ENCODE measurements around the gene PTPN23. TPM values are rescaled to one million over a fixed set of nuclear protein-coding genes. Genes with fewer than 3 reads are reported as not detected.

The PTPN23 gene
- total RNA-seq, 1 experiment from 2014 or later, result 7.4 TPM

- no peak overlapping the region for H3K27ac ChIP-seq
- H3K36me3 ChIP-seq, result peaks cover 22% of the 10 kb centered on the region
- no peaks in the 10 kb centered on the region for H3K9me3 ChIP-seq (replicated peaks)
- no peaks in the 10 kb centered on the region for H3K27me3 ChIP-seq
- H3K4me3 ChIP-seq, result no peak overlapping the region
- no peak for DNase-seq
- no peaks in the 10 kb centered on the region for H3K4me1 ChIP-seq
These were observed 25.9 kb downstream of the PTPN23 start for GRCh38 chr3:47406762-47407149.

GRCh38 chr3:47407237-47407636 lies 26.4 kb downstream of the PTPN23 start:
- no peak overlapping the region for H3K27ac ChIP-seq
- H3K27me3 ChIP-seq, result no peaks in the 10 kb centered on the region
- peaks cover 25% of the 10 kb centered on the region for H3K36me3 ChIP-seq
- DNase-seq, result no peak
- no peaks in the 10 kb centered on the region for H3K4me1 ChIP-seq
- no peak overlapping the region for H3K4me3 ChIP-seq
- no peaks in the 10 kb centered on the region for H3K9me3 ChIP-seq (replicated peaks)

GRCh38 chr3:47407896-47408838 lies 27.3 kb downstream of the PTPN23 start:
- Histone ChIP-seq H3K4me1 (no peaks in the 10 kb centered on the region), H3K27me3 (no peaks in the 10 kb centered on the region), H3K36me3 (peaks cover 26% of the 10 kb centered on the region), H3K4me3 (no peak overlapping the region), H3K27ac (no peak overlapping the region), H3K9me3 (replicated peaks) (no peaks in the 10 kb centered on the region)
- no peak for DNase-seq

GRCh38 chr3:47408839-47409229 lies 28.0 kb downstream of the PTPN23 start:
- Histone ChIP-seq H3K27ac (no peak overlapping the region), H3K9me3 (replicated peaks) (no peaks in the 10 kb centered on the region), H3K36me3 (peaks cover 32% of the 10 kb centered on the region), H3K4me1 (no peaks in the 10 kb centered on the region), H3K4me3 (no peak overlapping the region), H3K27me3 (no peaks in the 10 kb centered on the region)
- DNase-seq, result no peak

DNA sequence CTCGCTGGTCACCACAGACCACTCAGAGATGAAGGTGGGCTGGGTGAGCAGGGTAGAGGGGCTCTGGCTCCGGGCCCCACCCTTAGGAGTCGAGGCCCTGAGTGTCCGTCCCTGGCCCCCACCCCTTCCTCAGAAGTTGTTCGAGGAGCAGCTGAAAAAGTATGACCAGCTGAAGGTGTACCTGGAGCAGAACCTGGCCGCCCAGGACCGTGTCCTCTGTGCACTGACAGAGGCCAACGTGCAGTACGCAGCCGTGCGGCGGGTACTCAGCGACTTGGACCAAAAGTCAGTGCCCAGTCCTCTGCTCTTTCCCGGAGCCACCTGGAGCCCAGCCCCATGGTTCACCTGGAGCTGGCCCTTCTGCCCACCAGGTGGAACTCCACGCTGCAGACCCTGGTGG lies 28.5 kb downstream of the PTPN23 start:
- Histone ChIP-seq H3K36me3 (peaks cover 36% of the 10 kb centered on the region), H3K27ac (no peak overlapping the region), H3K9me3 (replicated peaks) (no peaks in the 10 kb centered on the region), H3K27me3 (no peaks in the 10 kb centered on the region), H3K4me1 (peaks cover 4% of the 10 kb centered on the region), H3K4me3 (no peak overlapping the region)
- DNase-seq, result no peak

GRCh38 chr3:47409688-47410416 lies 29.0 kb downstream of the PTPN23 start:
- H3K27me3 ChIP-seq, result no peaks in the 10 kb centered on the region
- DNase-seq, result no peak
- no peaks in the 10 kb centered on the region for H3K9me3 ChIP-seq (replicated peaks)
- peaks cover 9% of the 10 kb centered on the region for H3K4me1 ChIP-seq
- H3K36me3 ChIP-seq, result peaks cover 36% of the 10 kb centered on the region
- no peak overlapping the region for H3K4me3 ChIP-seq
- no peak overlapping the region for H3K27ac ChIP-seq

DNA sequence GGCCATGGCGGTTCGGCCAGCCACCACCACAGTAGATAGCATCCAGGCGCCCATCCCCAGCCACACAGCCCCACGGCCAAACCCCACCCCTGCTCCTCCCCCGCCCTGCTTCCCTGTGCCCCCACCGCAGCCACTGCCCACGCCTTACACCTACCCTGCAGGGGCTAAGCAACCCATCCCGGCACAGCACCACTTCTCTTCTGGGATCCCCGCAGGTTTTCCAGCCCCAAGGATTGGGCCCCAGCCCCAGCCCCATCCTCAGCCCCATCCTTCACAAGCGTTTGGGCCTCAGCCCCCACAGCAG lies 29.5 kb downstream of the PTPN23 start:
- Histone ChIP-seq H3K4me3 (no peak overlapping the region), H3K27me3 (no peaks in the 10 kb centered on the region), H3K4me1 (peaks cover 12% of the 10 kb centered on the region), H3K9me3 (replicated peaks) (no peaks in the 10 kb centered on the region), H3K27ac (no peak overlapping the region), H3K36me3 (peaks cover 38% of the 10 kb centered on the region)
- DNase-seq, result no peak

DNA sequence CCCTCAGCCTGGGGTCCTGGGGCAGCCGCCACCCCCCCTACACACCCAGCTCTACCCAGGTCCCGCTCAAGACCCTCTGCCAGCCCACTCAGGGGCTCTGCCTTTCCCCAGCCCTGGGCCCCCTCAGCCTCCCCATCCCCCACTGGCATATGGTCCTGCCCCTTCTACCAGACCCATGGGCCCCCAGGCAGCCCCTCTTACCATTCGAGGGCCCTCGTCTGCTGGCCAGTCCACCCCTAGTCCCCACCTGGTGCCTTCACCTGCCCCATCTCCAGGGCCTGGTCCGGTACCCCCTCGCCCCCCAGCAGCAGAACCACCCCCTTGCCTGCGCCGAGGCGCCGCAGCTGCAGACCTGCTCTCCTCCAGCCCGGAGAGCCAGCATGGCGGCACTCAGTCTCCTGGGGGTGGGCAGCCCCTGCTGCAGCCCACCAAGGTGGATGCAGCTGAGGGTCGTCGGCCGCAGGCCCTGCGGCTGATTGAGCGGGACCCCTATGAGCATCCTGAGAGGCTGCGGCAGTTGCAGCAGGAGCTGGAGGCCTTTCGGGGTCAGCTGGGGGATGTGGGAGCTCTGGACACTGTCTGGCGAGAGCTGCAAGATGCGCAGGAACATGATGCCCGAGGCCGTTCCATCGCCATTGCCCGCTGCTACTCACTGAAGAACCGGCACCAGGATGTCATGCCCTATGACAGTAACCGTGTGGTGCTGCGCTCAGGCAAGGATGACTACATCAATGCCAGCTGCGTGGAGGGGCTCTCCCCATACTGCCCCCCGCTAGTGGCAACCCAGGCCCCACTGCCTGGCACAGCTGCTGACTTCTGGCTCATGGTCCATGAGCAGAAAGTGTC lies 30.2 kb downstream of the PTPN23 start:
- H3K27ac ChIP-seq, result no peak overlapping the region
- H3K4me1 ChIP-seq, result peaks cover 12% of the 10 kb centered on the region
- no peaks in the 10 kb centered on the region for H3K9me3 ChIP-seq (replicated peaks)
- no peaks in the 10 kb centered on the region for H3K27me3 ChIP-seq
- H3K36me3 ChIP-seq, result peaks cover 45% of the 10 kb centered on the region
- no peak overlapping the region for H3K4me3 ChIP-seq
- no peak for DNase-seq

DNA sequence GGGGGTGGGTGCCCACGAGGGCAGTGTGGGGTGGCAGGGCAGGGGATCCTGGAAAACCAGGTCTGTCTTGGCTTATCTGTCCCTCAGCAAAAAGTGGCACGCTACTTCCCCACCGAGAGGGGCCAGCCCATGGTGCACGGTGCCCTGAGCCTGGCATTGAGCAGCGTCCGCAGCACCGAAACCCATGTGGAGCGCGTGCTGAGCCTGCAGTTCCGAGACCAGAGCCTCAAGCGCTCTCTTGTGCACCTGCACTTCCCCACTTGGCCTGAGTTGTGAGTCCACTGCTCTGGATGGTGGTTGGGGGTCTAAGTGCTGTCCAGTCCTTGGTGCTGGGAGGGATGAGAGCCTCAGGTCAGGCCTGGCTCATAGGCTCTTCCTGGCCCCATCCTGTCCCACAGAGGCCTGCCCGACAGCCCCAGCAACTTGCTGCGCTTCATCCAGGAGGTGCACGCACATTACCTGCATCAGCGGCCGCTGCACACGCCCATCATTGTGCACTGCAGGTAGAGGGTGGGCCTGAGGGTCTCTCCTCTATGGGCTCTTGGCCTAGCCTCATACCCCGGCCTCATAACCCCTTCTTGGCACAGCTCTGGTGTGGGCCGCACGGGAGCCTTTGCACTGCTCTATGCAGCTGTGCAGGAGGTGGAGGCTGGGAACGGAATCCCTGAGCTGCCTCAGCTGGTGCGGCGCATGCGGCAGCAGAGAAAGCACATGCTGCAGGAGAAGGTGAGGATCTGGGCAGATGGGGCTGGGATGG lies 31.1 kb downstream of the PTPN23 start:
- no peak for DNase-seq
- peaks cover 48% of the 10 kb centered on the region for H3K36me3 ChIP-seq

GRCh38 chr3:47412453-47412756 lies 31.6 kb downstream of the PTPN23 start:
- H3K36me3 ChIP-seq, result peaks cover 51% of the 10 kb centered on the region

More for the DNA sequence above, 31.1 kb downstream of the PTPN23 start:
- H3K4me3 ChIP-seq, result no peak overlapping the region
- H3K9me3 ChIP-seq (replicated peaks), result no peaks in the 10 kb centered on the region
- H3K27me3 ChIP-seq, result no peaks in the 10 kb centered on the region
- H3K27ac ChIP-seq, result no peak overlapping the region
- peaks cover 12% of the 10 kb centered on the region for H3K4me1 ChIP-seq

GRCh38 chr3:47412842-47413520 lies 32.2 kb downstream of the PTPN23 start:
- no peaks in the 10 kb centered on the region for H3K9me3 ChIP-seq (replicated peaks)
- peaks cover 53% of the 10 kb centered on the region for H3K36me3 ChIP-seq
- H3K27me3 ChIP-seq, result no peaks in the 10 kb centered on the region
- DNase-seq, result no peak
- H3K4me3 ChIP-seq, result no peak overlapping the region
- peaks cover 12% of the 10 kb centered on the region for H3K4me1 ChIP-seq
- H3K27ac ChIP-seq, result no peak overlapping the region

More at GRCh38 chr3:47412453-47412756, 31.6 kb downstream of the PTPN23 start:
- Histone ChIP-seq H3K9me3 (replicated peaks) (no peaks in the 10 kb centered on the region), H3K27me3 (no peaks in the 10 kb centered on the region), H3K4me3 (no peak overlapping the region), H3K4me1 (peaks cover 12% of the 10 kb centered on the region), H3K27ac (no peak overlapping the region)
- DNase-seq, result no peak

- peaks cover 47% of the 10 kb centered on the region for H3K36me3 ChIP-seq
These were observed 32.9 kb downstream of the PTPN23 start for GRCh38 chr3:47413751-47414150.

GRCh38 chr3:47414161-47414564 lies 33.3 kb downstream of the PTPN23 start:
- DNase-seq, result no peak
- Histone ChIP-seq H3K4me1 (peaks cover 12% of the 10 kb centered on the region), H3K27ac (peak overlapping the region; percentile 30), H3K36me3 (peaks cover 43% of the 10 kb centered on the region), H3K4me3 (no peak overlapping the region), H3K9me3 (replicated peaks) (no peaks in the 10 kb centered on the region), H3K27me3 (no peaks in the 10 kb centered on the region)

More at GRCh38 chr3:47413751-47414150, 32.9 kb downstream of the PTPN23 start:
- no peak overlapping the region for H3K27ac ChIP-seq
- no peak overlapping the region for H3K4me3 ChIP-seq
- no peaks in the 10 kb centered on the region for H3K9me3 ChIP-seq (replicated peaks)
- H3K27me3 ChIP-seq, result no peaks in the 10 kb centered on the region
- no peak for DNase-seq
- H3K4me1 ChIP-seq, result peaks cover 12% of the 10 kb centered on the region

Measured in SJCRH30 (cell line).